PC-9 (cell line): Measurements from ENCODE around the gene ARHGAP26.

Source experiments
- EZH2 ChIP-seq: fragments of 200-600 bp; sonication (generic); IDR thresholded peaks from 2 replicates; pipeline ENCODE4 v1.8.0; 2017; ENCODE audit warnings: antibody characterized with exemption, low read depth
- TF ChIP-seq, protein P1 (sequence below): fragments of 200-600 bp; sonication (generic); conservative IDR thresholded peaks from 2 replicates; pipeline ENCODE4 v1.6.1; 2017; ENCODE audit warnings: mixed run types, antibody characterized with exemption, mild to moderate bottlenecking, moderate library complexity

DNA sequence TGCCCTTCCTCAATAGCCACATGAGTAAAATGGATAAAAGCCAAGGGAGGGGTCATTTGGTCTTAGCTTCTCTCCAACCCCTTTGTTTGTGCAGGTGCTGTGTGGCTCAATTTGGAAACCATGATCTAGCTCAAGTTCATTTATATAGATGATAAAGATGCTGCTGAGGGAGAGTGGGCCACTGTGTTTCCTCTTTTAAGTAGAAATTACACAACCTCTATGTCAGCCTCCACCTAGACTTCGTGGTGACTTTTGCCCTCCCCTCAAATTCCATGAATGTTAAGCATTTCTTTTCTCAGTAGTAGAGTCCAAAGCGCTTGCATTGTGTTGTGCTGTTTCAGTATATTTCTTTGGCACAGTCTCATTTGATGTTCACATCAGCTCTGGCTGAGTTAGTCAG lies 241.4 kb downstream of the ARHGAP26 start:
- TF ChIP-seq, protein P1, sequence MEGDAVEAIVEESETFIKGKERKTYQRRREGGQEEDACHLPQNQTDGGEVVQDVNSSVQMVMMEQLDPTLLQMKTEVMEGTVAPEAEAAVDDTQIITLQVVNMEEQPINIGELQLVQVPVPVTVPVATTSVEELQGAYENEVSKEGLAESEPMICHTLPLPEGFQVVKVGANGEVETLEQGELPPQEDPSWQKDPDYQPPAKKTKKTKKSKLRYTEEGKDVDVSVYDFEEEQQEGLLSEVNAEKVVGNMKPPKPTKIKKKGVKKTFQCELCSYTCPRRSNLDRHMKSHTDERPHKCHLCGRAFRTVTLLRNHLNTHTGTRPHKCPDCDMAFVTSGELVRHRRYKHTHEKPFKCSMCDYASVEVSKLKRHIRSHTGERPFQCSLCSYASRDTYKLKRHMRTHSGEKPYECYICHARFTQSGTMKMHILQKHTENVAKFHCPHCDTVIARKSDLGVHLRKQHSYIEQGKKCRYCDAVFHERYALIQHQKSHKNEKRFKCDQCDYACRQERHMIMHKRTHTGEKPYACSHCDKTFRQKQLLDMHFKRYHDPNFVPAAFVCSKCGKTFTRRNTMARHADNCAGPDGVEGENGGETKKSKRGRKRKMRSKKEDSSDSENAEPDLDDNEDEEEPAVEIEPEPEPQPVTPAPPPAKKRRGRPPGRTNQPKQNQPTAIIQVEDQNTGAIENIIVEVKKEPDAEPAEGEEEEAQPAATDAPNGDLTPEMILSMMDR = no peak
- TF ChIP-seq EZH2 = no peak
